HepG2 (cell line): Measurements from ENCODE around the gene TAF1A. TPM values are rescaled to one million over a fixed set of nuclear protein-coding genes. Genes with fewer than 3 reads are reported as not detected.

Experiments used
- ATF7-NPFF ChIP-seq: sonication (generic); formaldehyde crosslinking; IDR thresholded peaks from 2 replicates; pipeline ENCODE4 v1.8.1; 2023; ENCODE audit warnings: mild to moderate bottlenecking, low read depth, missing genetic modification reagents, moderate library complexity
- CC2D1A ChIP-seq: sonication (generic); formaldehyde crosslinking; IDR thresholded peaks from 2 replicates; pipeline ENCODE4 v1.8.1; 2023; ENCODE audit warnings: mild to moderate bottlenecking, missing genetic modification reagents
- ELF3 ChIP-seq: IDR thresholded peaks from 2 replicates; pipeline ENCODE4 v1.6.1; 2016; ENCODE audit warnings: missing genetic modification reagents, missing compliant biosample characterization
- FOSL1 ChIP-seq: sonication (generic); formaldehyde crosslinking; IDR thresholded peaks from 2 replicates; pipeline ENCODE4 v1.9.0; 2021; ENCODE audit warnings: missing genetic modification reagents, borderline replicate concordance
- GFI1 ChIP-seq: sonication (generic); formaldehyde crosslinking; IDR thresholded peaks from 2 replicates; pipeline ENCODE4 v1.5.0; 2020; ENCODE audit warnings: missing genetic modification reagents, mild to moderate bottlenecking, borderline replicate concordance
- HMGXB4 ChIP-seq, 2 experiments: sonication (generic) in 1 of 2; formaldehyde crosslinking in 1 of 2; IDR thresholded peaks; 2 replicates each; pipeline versions ENCODE4 v1.4.0 to v1.6.1; 2018 to 2020; ENCODE audit warnings: missing genetic modification reagents in 2 of 2, borderline replicate concordance in 1 of 2, low read depth in 1 of 2, mild to moderate bottlenecking in 1 of 2, missing biosample characterization in 1 of 2
- MEIS1 ChIP-seq: sonication (generic); formaldehyde crosslinking; IDR thresholded peaks from 2 replicates; pipeline ENCODE4 v1.9.0; 2021; ENCODE audit warnings: mild to moderate bottlenecking, missing genetic modification reagents, moderate library complexity, borderline replicate concordance
- MIXL1 ChIP-seq: IDR thresholded peaks from 2 replicates; pipeline ENCODE4 v1.6.1; 2016
- NFYB ChIP-seq: sonication (generic); formaldehyde crosslinking; IDR thresholded peaks from 2 replicates; pipeline ENCODE4 v1.4.0; 2020; ENCODE audit warnings: missing genetic modification reagents
- PBX2 ChIP-seq: IDR thresholded peaks from 2 replicates; pipeline ENCODE4 v1.6.1; 2016; ENCODE audit warnings: control low read depth
- SMC3 ChIP-seq: IDR thresholded peaks from 2 replicates; pipeline ENCODE4 v1.6.1; 2011; ENCODE audit warnings: low read length, improper control_type of control experiment
- STAG1 ChIP-seq: sonication (generic); formaldehyde crosslinking; IDR thresholded peaks from 2 replicates; pipeline ENCODE4 v1.4.0; 2020; ENCODE audit warnings: missing genetic modification reagents
- TBL1XR1 ChIP-seq: fragments of 150-350 bp; IDR thresholded peaks from 2 replicates; pipeline ENCODE4 v1.6.1; 2014; ENCODE audit warnings: borderline replicate concordance, low read length; ENCODE audit not compliant: partially characterized antibody
- XRCC5 ChIP-seq: fragments of 200-400 bp; formaldehyde crosslinking; optimal IDR thresholded peaks from 2 replicates; pipeline ENCODE3; 2017; ENCODE audit warnings: mild to moderate bottlenecking, low read length
- ZNF292 ChIP-seq: sonication (generic); formaldehyde crosslinking; IDR thresholded peaks from 2 replicates; pipeline ENCODE4 v1.8.1; 2022; ENCODE audit warnings: mild to moderate bottlenecking, low read depth, missing genetic modification reagents, borderline replicate concordance
- ZNF44 ChIP-seq: sonication (generic); formaldehyde crosslinking; IDR thresholded peaks from 2 replicates; pipeline ENCODE4 v1.5.1; 2020; ENCODE audit warnings: mild to moderate bottlenecking, missing genetic modification reagents
- ZNF441 ChIP-seq: sonication (generic); formaldehyde crosslinking; IDR thresholded peaks from 2 replicates; pipeline ENCODE4 v1.7.0; 2021; ENCODE audit warnings: missing genetic modification reagents, borderline replicate concordance
- ZNF609 ChIP-seq: sonication (generic); formaldehyde crosslinking; IDR thresholded peaks from 2 replicates; pipeline ENCODE4 v1.4.0; 2020; ENCODE audit warnings: mild to moderate bottlenecking, missing genetic modification reagents, borderline replicate concordance
- ZNF619 ChIP-seq: sonication (generic); formaldehyde crosslinking; IDR thresholded peaks from 2 replicates; pipeline ENCODE4 v1.4.0; 2020; ENCODE audit warnings: mild to moderate bottlenecking, missing genetic modification reagents
- ZNF691 ChIP-seq: sonication (generic); formaldehyde crosslinking; IDR thresholded peaks from 2 replicates; pipeline ENCODE4 v1.4.0; 2020; ENCODE audit warnings: missing genetic modification reagents, low read depth, mild to moderate bottlenecking, borderline replicate concordance
- ZNF746 ChIP-seq: sonication (generic); formaldehyde crosslinking; IDR thresholded peaks from 2 replicates; pipeline ENCODE4 v1.8.0; 2022; ENCODE audit warnings: mild to moderate bottlenecking, missing genetic modification reagents
- ZNF761 ChIP-seq: sonication (generic); formaldehyde crosslinking; conservative IDR thresholded peaks from 2 replicates; pipeline ENCODE4 v1.4.0; 2020; ENCODE audit warnings: mild to moderate bottlenecking, missing genetic modification reagents
- polyA plus RNA-seq, 8 experiments: library from polyadenylated mRNA; depleted of rRNA in 3 of 8; stranded (reverse) in 7 of 8; unstranded in 1 of 8; fragments of >200 nt; fragmentation: Illumina TruSeq in 4 of 8; extraction: Trizol in 4 of 8; gene quantifications; 2 replicates each; pipeline versions ENCODE4 v1.2.1 to v1.2.3, GENCODE V29; 2011 to 2016; ENCODE audit warnings: low read depth in 4 of 8, missing spikeins in 1 of 8, mixed read lengths in 1 of 8; ENCODE audit not compliant: insufficient read depth in 1 of 8
- total RNA-seq, 5 experiments: library from RNA; depleted of rRNA; stranded (reverse); fragments of >200 nt; fragmentation: Illumina TruSeq; extraction: Trizol; gene quantifications; 2 replicates each; pipeline ENCODE4 v1.2.3, GENCODE V29; 2016; ENCODE audit warnings: low read depth in 1 of 5

Gene TAF1A
- total and polyA plus RNA-seq, 2 of the 13 experiments (the other 11 are each of a cell fraction or from before 2014, with no cell fraction given) = 3.3 to 10.7 TPM

GRCh38 chr1:222543817-222544216 is 45.9 kb downstream of the TAF1A start (continued):
- no peak for TF ChIP-seq CC2D1A (CRISPR knock-in tag)
- no peak for TF ChIP-seq GFI1
- TF ChIP-seq ZNF691 (CRISPR knock-in tag) = 0 out of 2 replicates have a peak, but pooled peaks have one; percentile 25
- TF ChIP-seq ATF7-NPFF (CRISPR knock-in tag) = no peak
- TF ChIP-seq ZNF44 (CRISPR knock-in tag) = no peak
- no peak for TF ChIP-seq ZNF609 (CRISPR knock-in tag)
- 0 out of 2 replicates have a peak, but pooled peaks have one; percentile 24 for TF ChIP-seq MIXL1
- TF ChIP-seq ZNF746 (CRISPR knock-in tag) = no peak
- TF ChIP-seq HMGXB4 (CRISPR knock-in tag; IDR thresholded peaks at IDR 0.05; ENCODE audit: borderline replicate concordance in 1 of 2, low read depth in 1 of 2) = peak in 1 of 2 experiments; percentile 48; a peak in 1 of 4 replicates
- peak; percentile 66; the same call in 1 of the 2 replicates for TF ChIP-seq PBX2 (CRISPR knock-in tag)
- TF ChIP-seq ZNF292 (CRISPR knock-in tag) = no peak
- no peak for TF ChIP-seq ZNF619 (CRISPR knock-in tag)
- TF ChIP-seq ELF3 = peak; percentile 36; the same call in 1 of the 2 replicates
- no peak for TF ChIP-seq ZNF441 (CRISPR knock-in tag)
- peak; percentile 60 for TF ChIP-seq STAG1 (CRISPR knock-in tag)
- no peak for TF ChIP-seq ZNF761 (CRISPR knock-in tag)
- TF ChIP-seq FOSL1 = no peak
- 0 out of 2 replicates have a peak, but pooled peaks have one; percentile 56 for TF ChIP-seq MEIS1 (CRISPR knock-in tag)
- peak; percentile 52 for TF ChIP-seq XRCC5
- TF ChIP-seq NFYB (CRISPR knock-in tag) = peak; percentile 39; the same call in 1 of the 2 replicates
- TF ChIP-seq TBL1XR1 = no peak
- peak; percentile 51 for TF ChIP-seq SMC3
